SW 1271 (cell line): ENCODE data around the gene SMARCD3.
A peak's percentile ranks its signal among the peaks of the same experiment; 100 is the strongest.

Experiments
- DNase-seq, 2 experiments: peaks; one replicate each; lab custom pipeline; 2025; lab: John Stamatoyannopoulos, UW

The SMARCD3 gene

DNA sequence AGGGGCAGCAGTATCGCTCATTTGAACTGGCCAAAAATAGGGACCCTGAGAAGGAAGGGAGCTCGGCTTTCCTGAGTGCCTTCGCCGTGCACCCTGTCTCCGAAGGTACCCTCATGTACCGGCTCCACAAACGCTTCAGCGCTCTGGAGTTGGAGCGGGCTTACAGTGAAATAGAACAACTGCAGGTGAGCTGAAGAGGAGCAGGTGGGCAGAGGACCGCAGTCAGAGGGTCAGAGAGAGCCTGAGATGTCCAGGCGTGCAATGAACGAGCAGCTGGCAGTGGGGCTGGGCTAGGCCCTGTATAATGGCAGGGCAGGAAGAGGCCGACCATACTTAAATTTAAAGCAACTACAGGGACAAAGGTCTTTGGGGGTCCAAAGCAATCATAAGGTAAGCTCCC, 12.1 kb downstream of the SMARCD3 start:
- DNase-seq: no peak

GRCh38 chr7:151235091-151235787, 13.3 kb downstream of the SMARCD3 start:
- no peak for DNase-seq

GRCh38 chr7:151233804-151234203, 14.7 kb downstream of the SMARCD3 start:
- DNase-seq: no peak

GRCh38 chr7:151232917-151233701, 15.4 kb downstream of the SMARCD3 start:
- DNase-seq: peak; percentile 27 to 51

GRCh38 chr7:151232091-151232916, 16.2 kb downstream of the SMARCD3 start, which contains the start of gene CHPF2:
CHPF2 (plus strand) TSS chr7:151232483; CDS start chr7:151234012, 1,529 bp downstream.
- peak; percentile 18 to 83 for DNase-seq

GRCh38 chr7:151231080-151231479, 17.4 kb downstream of the SMARCD3 start:
- no peak for DNase-seq

GRCh38 chr7:151229249-151229648, 19.2 kb downstream of the SMARCD3 start:
- no peak for DNase-seq

GRCh38 chr7:151228024-151228866, 20.2 kb downstream of the SMARCD3 start:
- DNase-seq: no peak

DNA sequence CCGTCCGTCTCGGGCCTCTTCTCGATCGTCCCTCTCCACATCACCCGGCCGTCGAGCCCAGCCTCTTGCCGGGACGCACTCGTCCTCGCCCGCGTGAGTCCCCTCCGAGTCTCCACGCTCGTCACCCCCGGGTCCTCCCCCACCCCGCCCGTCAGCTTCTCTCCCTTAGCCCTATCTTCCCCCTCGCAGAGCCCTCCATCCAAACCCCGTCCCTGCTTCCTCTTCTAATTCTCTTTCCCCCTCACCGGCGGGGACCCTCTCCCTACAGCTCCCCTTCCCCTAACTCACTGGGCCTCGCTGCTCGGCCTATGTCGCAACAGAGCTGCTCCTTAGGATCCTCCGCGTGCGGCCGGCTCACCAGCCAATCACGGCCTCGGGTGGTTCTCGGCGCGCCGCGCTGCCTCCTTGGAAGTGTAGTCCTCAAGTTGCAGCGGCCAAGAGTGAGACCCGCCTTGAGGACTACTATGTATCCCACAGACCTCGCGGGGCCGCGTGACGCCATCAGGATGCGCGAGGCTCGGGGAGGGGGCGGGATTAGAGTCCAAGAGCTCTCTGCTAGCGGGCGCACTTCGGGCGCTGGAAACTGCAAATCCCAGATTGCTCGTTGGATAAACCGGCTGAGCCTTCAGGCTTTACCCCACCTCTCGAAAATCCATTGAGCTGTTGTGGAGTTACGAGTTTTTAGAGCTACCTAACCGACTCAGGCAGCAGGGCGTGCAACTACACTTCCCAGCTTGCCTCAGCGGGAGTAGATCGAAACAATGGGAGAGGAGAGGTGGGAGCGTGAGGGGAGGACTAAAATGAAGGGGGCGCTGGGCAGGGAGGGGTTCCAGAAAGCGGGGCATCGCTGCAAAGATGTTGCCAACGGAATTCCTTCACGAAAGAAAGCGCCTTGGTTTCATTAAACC, 21.4 kb downstream of the SMARCD3 start, which contains the start of gene ABCF2:
ABCF2 (minus strand) TSS at position 331 of the 908 bp plus-strand sequence. CDS start 747 bp downstream, outside the sequence.
- DNase-seq: peak; percentile 91 to 95

- DNase-seq: no peak
Measured at GRCh38 chr7:151226560-151226874, 22.0 kb downstream of the SMARCD3 start.

- no peak for DNase-seq
Measured at GRCh38 chr7:151225948-151226510, 22.5 kb downstream of the SMARCD3 start.

DNA sequence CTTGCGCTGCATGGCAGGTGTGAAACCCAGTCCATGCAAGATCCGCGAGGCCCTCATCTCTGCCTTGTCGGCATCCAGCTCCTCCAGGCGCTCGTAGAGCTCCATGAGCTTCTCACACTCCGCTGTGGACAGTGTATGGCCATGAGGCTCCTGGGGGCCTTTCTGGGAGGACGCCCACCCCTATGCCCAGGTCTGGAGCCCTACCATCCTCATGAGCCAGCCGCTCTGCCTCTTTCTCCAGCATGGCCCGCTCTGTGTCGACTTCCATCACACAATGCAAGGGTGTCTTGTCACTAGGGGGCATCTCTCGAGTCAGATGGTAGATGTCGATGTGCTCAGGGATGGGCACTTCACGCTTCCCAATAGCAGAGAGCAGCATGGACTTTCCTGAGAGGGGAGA, 24.8 kb downstream of the SMARCD3 start:
- no peak for DNase-seq

DNA sequence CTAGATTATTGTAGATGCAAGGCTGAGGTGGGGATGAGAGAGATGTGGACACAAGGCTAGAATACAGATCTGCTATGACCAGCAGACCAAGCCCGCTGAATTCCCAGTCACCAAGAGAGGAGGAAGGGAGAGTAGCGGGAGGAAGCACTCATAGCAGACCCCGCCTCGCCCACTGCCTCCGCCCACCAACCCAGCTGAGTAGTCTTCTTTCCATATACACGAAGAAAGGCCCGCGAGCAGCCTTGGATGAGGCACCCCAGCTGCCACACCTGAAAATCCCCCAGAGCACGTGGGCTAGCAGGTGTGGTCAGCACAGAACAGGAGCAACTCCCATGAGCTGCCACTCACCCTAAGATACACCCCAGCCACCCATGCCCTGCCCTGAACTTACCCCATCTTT, 30.3 kb downstream of the SMARCD3 start:
- DNase-seq: no peak

DNA sequence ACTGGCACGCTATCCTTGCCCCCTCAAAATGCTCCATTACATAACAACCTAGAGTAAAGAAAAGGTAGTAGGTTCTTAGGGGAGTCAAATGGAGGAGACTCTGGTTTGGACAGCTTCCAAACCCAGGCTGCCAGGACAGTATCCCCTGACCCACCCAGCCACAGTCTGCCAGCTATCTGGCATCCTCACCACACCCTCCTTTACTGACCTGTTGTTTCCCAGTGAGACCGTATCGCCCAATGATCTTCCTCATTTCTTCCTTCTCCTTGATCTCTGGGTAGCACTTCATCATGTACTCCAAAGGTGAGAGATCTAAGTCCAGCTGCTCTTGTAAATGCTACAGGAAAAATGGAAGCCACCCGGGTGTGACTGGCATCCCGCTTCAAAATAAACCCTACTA, 33.1 kb downstream of the SMARCD3 start:
- DNase-seq: no peak

DNA sequence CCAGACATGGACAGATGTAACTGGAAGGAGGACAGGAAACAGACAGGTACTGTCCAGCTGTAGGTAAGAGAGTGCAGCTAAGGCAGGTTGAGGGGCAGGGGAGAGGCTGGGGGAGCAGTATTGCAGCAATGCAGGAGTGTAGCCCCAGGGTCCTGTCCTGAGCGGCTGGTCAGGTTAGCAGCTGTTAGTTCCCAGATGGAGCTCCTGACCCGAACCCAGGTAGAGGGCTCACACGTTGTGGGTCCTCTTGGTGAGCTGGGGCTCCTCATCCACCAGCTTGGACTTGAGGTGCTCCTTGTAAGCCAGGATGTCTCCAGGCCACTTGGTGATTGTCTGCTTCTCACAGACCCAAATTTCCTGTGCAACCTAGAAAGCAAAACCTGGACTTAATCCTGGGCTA, 34.7 kb downstream of the SMARCD3 start:
- DNase-seq: no peak

DNA sequence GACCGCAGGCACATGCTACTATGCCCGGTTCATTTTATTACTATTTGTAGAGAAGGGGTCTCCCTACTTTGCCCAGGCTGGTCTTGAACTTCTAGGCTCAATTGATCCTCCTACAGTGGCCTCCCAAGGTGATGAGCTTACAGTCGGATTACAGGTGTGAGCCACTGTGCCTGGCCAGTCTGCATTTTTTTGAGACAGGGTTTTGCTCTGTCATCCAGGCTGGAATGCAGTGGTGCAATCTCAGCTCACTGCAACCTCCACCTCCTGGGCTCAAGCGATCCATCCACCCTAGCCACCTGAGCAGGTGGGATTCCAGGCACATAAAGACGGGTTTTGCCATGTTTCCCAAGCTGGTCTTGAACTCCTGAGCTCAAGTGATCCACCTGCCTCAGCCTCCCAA, 35.9 kb downstream of the SMARCD3 start:
- DNase-seq: no peak

- DNase-seq: no peak
Measured at GRCh38 chr7:151211155-151211772, 37.2 kb downstream of the SMARCD3 start.

DNA sequence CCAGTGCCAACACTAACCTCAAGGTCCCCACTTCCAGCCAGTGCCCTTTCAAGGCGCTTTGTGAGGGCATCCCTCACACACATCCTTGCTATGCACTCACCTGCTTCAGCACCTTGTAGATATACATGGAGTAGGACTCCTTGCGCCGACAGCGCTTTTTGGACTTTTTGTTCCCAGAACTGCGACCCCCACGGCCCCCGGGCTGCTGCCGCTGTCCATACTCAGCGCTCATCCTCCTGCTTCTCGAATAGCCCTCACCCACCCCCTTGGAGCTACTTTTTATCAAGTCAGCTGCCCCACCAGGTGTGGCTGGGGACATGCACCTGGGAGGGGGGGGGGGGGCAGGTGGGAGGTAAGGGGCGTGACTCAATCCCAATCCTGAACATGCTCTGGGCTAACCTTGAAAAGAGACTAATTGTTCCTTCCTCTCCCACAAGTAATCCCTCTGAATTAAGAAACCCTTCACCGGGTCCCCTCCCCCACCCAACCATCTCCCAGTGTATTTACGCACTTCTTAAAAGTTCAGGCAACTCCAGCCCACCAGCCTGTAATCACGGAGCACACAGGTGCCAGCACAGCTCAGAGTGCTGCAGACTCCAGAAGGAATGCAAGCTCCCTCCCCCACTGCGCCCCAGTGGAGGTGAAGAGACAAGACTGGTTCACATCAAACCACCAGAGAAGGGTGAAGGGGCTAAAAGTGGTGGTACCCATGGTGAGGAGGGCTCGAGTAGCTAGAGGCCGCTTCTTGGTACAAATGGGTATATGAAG, 38.2 kb downstream of the SMARCD3 start, which contains the start of gene H2BK1:
H2BK1 (minus strand) TSS at position 402 of the 768 bp plus-strand sequence; CDS start at position 232, 170 bp downstream.
- DNase-seq: no peak

DNA sequence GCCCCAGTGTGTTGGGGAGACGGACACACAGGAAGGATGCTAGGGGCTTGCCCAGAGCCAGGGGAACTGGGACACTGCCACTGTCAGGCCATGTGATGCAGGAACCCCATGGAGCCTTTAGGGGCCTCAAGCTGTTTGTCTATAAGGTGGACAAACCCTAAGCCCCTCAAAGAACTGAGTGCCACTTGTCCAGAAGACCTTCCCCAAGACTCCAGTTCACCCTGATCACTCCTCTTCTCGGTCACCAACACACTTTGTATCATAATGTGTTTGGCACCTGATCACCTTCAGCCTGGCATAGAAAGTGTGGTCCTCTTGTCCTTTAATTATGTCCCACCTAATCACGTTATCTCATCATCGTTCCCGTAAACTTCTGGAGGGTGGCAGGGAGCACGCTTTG, 38.9 kb downstream of the SMARCD3 start:
- no peak for DNase-seq
